ENCODE results near the gene LRRC52.
A peak's percentile ranks its signal among the peaks of the same experiment; 100 is the strongest.
"Not testable (repeated sequence)": the region's sequence is repeated elsewhere in the genome, so short reads cannot be mapped to it uniquely, and the experiment has no call there.

Gene LRRC52

GRCh38 chr1:165580931-165581871, 37.4 kb downstream of the LRRC52 start:
- DNase-seq (ENCODE audit: low read depth in 2 of 2): no peak

- no peak for DNase-seq (ENCODE audit: low read depth in 2 of 2)
Observed at GRCh38 chr1:165581926-165582325, 38.1 kb downstream of the LRRC52 start.

GRCh38 chr1:165586398-165586797, 42.6 kb downstream of the LRRC52 start:
- DNase-seq (ENCODE audit: low read depth in 2 of 2): no peak

GRCh38 chr1:165591391-165591790, 47.6 kb downstream of the LRRC52 start:
- DNase-seq (ENCODE audit: low read depth in 2 of 2): not testable (repeated sequence)

- peak; percentile 61 to 62 for DNase-seq (ENCODE audit: low read depth in 2 of 2)
Observed at GRCh38 chr1:165592945-165593823, 49.4 kb downstream of the LRRC52 start.

GRCh38 chr1:165595246-165595938, 51.6 kb downstream of the LRRC52 start:
- DNase-seq (ENCODE audit: low read depth in 2 of 2): no peak

- DNase-seq (ENCODE audit: low read depth in 2 of 2): peak; percentile 82 to 83
Observed at GRCh38 chr1:165597883-165598675, 54.3 kb downstream of the LRRC52 start.

- no peak for DNase-seq (ENCODE audit: low read depth in 2 of 2)
Observed at GRCh38 chr1:165598676-165599059, 54.9 kb downstream of the LRRC52 start.

GRCh38 chr1:165600793-165601192, 57.0 kb downstream of the LRRC52 start:
- no peak for DNase-seq (ENCODE audit: low read depth in 2 of 2)

- no peak for DNase-seq (ENCODE audit: low read depth in 2 of 2)
Observed at GRCh38 chr1:165603810-165604209, 60.0 kb downstream of the LRRC52 start.

GRCh38 chr1:165605246-165605645, 61.4 kb downstream of the LRRC52 start:
- DNase-seq (ENCODE audit: low read depth in 2 of 2): no peak

- not testable (repeated sequence) for DNase-seq (ENCODE audit: low read depth in 2 of 2)
Observed at GRCh38 chr1:165606676-165607075, 62.9 kb downstream of the LRRC52 start.

- no peak for DNase-seq (ENCODE audit: low read depth in 2 of 2)
Observed at GRCh38 chr1:165610866-165611265, 67.1 kb downstream of the LRRC52 start.

GRCh38 chr1:165612062-165612461, 68.3 kb downstream of the LRRC52 start:
- no peak for DNase-seq (ENCODE audit: low read depth in 2 of 2)
